ENCODE data around the gene RHOB.

Gene RHOB

GRCh38 chr2:20484810-20485611 is 38.1 kb downstream of the RHOB start:
- TF ChIP-seq CTCF (conservative IDR thresholded peaks at IDR 0.05; ENCODE audit: low read depth, low read length) = no peak
- no peak for DNase-seq (ENCODE audit: low read depth)
- no peak overlapping the region for H3K4me3 ChIP-seq (ENCODE audit: low read length)

GRCh38 chr2:20485612-20486388 is 38.9 kb downstream of the RHOB start:
- no peak for DNase-seq (ENCODE audit: low read depth)
- H3K4me3 ChIP-seq (ENCODE audit: low read length) = no peak overlapping the region
- TF ChIP-seq CTCF (conservative IDR thresholded peaks at IDR 0.05; ENCODE audit: low read depth, low read length) = no peak

- no peak for DNase-seq (ENCODE audit: low read depth)
- H3K4me3 ChIP-seq (ENCODE audit: low read length) = no peak overlapping the region
- no peak for TF ChIP-seq CTCF (conservative IDR thresholded peaks at IDR 0.05; ENCODE audit: low read depth, low read length)
These were observed 39.7 kb downstream of the RHOB start for GRCh38 chr2:20486571-20486970.

- DNase-seq (ENCODE audit: low read depth) = no peak
- TF ChIP-seq CTCF (conservative IDR thresholded peaks at IDR 0.05; ENCODE audit: low read depth, low read length) = no peak
- no peak overlapping the region for H3K4me3 ChIP-seq (ENCODE audit: low read length)
These were observed 40.1 kb downstream of the RHOB start for GRCh38 chr2:20487030-20487391.

- H3K4me3 ChIP-seq (ENCODE audit: low read length) = no peak overlapping the region
- TF ChIP-seq CTCF (conservative IDR thresholded peaks at IDR 0.05; ENCODE audit: low read depth, low read length) = no peak
- no peak for DNase-seq (ENCODE audit: low read depth)
These were observed 40.7 kb downstream of the RHOB start for GRCh38 chr2:20487392-20488174.

GRCh38 chr2:20488201-20488641 is 41.3 kb downstream of the RHOB start:
- no peak overlapping the region for H3K4me3 ChIP-seq (ENCODE audit: low read length)
- TF ChIP-seq CTCF (conservative IDR thresholded peaks at IDR 0.05; ENCODE audit: low read depth, low read length) = no peak
- DNase-seq (ENCODE audit: low read depth) = no peak

Data from retinal pigment epithelial cell (primary cell).